Naive thymus-derived CD4-positive, alpha-beta T cell (primary cell): ENCODE measurements around the gene KRTAP10-4. TPM values are rescaled to one million over a fixed set of nuclear protein-coding genes. Genes with fewer than 3 reads are reported as not detected.

Source experiments
- ATAC-seq: fragments of 150-1000 bp; cut with Tn5 transposase; 2 replicates; pipeline ENCODE4 v1.10.0; 2021; ENCODE audit warnings: mild to moderate bottlenecking, moderate library complexity
- CTCF ChIA-PET: fragments of 350-600 bp; sonication (Branson Sonifier 250); formaldehyde crosslinking; loops from one replicate; lab custom pipeline; 2021; ENCODE audit warnings: antibody characterized with exemption; lab: Charles Lee
- POLR2A ChIA-PET: fragments of 350-600 bp; sonication (Branson Sonifier 250); formaldehyde crosslinking; loops from one replicate; lab custom pipeline; 2021; ENCODE audit warnings: antibody characterized with exemption, inconsistent platforms; lab: Charles Lee
- DNase-seq, 9 donors: peaks; one replicate each; pipeline versions ENCODE4 v3.0.0 to v3.0.0-alpha.2; 2020 to 2022; ENCODE audit warnings: mixed read lengths in 1 of 9
- H3K27ac ChIP-seq: one replicate; pipeline ENCODE4 v1.7.0; 2013; ENCODE audit warnings: mild to moderate bottlenecking, low read depth, low read length, moderate library complexity
- H3K27me3 ChIP-seq, 2 donors: one replicate each; pipeline ENCODE4 v1.7.0; 2013; ENCODE audit warnings: low read length in 2 of 2, mild to moderate bottlenecking in 2 of 2, moderate library complexity in 2 of 2; ENCODE audit not compliant: control insufficient read depth in 2 of 2, insufficient read depth in 2 of 2
- H3K36me3 ChIP-seq, 3 experiments: 1 replicate in 2 of 3; 2 replicates in 1 of 3; pipeline ENCODE4 v1.7.0; 2013; ENCODE audit warnings: low read length in 3 of 3, mild to moderate bottlenecking in 3 of 3, moderate library complexity in 1 of 3; ENCODE audit not compliant: insufficient read depth in 3 of 3, control insufficient read depth in 2 of 3
- H3K4me1 ChIP-seq, 2 donors: one replicate each; pipeline ENCODE4 v1.7.0; 2013; ENCODE audit warnings: low read length in 2 of 2, mild to moderate bottlenecking in 2 of 2, moderate library complexity in 1 of 2; ENCODE audit not compliant: control insufficient read depth in 2 of 2, insufficient read depth in 2 of 2
- H3K4me3 ChIP-seq: 2 replicates; pipeline ENCODE4 v1.7.0; 2013; ENCODE audit warnings: mild to moderate bottlenecking, low read length
- H3K9me3 ChIP-seq, 3 experiments: 1 replicate in 2 of 3; 2 replicates in 1 of 3; pipeline ENCODE4 v1.7.0; 2013; ENCODE audit warnings: low read length in 3 of 3; ENCODE audit not compliant: control insufficient read depth in 2 of 3
- H3K27ac Mint-ChIP-seq, 9 donors: one replicate each; pipeline ENCODE4 v1.8.0; 2020 to 2022; ENCODE audit warnings: mixed read lengths in 9 of 9, mild to moderate bottlenecking in 8 of 9, moderate library complexity in 5 of 9, inconsistent platforms in 2 of 9
- H3K27me3 Mint-ChIP-seq, 5 donors: one replicate each; pipeline ENCODE4 v1.8.0; 2021 to 2022; ENCODE audit warnings: mixed read lengths in 5 of 5, mild to moderate bottlenecking in 1 of 5
- H3K36me3 Mint-ChIP-seq, 5 donors: one replicate each; pipeline ENCODE4 v1.8.0; 2020 to 2022; ENCODE audit warnings: mixed read lengths in 5 of 5, mild to moderate bottlenecking in 3 of 5, inconsistent platforms in 1 of 5
- H3K4me1 Mint-ChIP-seq, 7 donors: one replicate each; pipeline ENCODE4 v1.8.0; 2020 to 2022; ENCODE audit warnings: mixed read lengths in 7 of 7, mild to moderate bottlenecking in 3 of 7, inconsistent platforms in 1 of 7
- H3K4me3 Mint-ChIP-seq, 10 donors: one replicate each; pipeline ENCODE4 v1.8.0; 2020 to 2022; ENCODE audit warnings: mild to moderate bottlenecking in 10 of 10, mixed read lengths in 10 of 10, moderate library complexity in 6 of 10, inconsistent platforms in 2 of 10
- H3K9me3 Mint-ChIP-seq, 11 donors: one replicate each; pipeline ENCODE4 v1.8.0; 2020 to 2022; ENCODE audit warnings: mixed read lengths in 11 of 11, mild to moderate bottlenecking in 4 of 11, inconsistent platforms in 1 of 11, moderate library complexity in 1 of 11
- intact Hi-C, 2 donors: fragments of 100-400 bp; cut with micrococcal nuclease; formaldehyde crosslinking; loops; one replicate each; pipeline ENCODE4 v1.15.1; 2023
- polyA plus RNA-seq, 2 donors: library from polyadenylated mRNA; unstranded; fragments of 300-500 nt; fragmentation: Illumina TruSeq; gene quantifications; one replicate each; pipeline ENCODE4 v1.2.3, GENCODE V29; 2021
- total RNA-seq, 6 experiments: library from RNA in 5 of 6; stranded (reverse) in 5 of 6; gene quantifications; 1 replicate in 5 of 6; 2 replicates in 1 of 6; pipeline ENCODE4 v1.2.3 and lab custom pipeline; 2021 to 2026

The KRTAP10-4 gene
- total and polyA plus RNA-seq, 7 experiments from 2014 or later, result not detected

GRCh38 chr21:44617071-44617501 lies 43.6 kb downstream of the KRTAP10-4 start:
- Histone ChIP-seq H3K4me3 (no peak overlapping the region), H3K36me3 (no peaks in the 10 kb centered on the region), H3K27ac (no peak overlapping the region), H3K4me1 (peaks cover 37 to 45% of the 10 kb centered on the region in 2 donors), H3K9me3 (peaks cover 0 to 5% (median 0%) of the 10 kb centered on the region in 3 experiments), H3K27me3 (no peaks in the 10 kb centered on the region)
- H3K36me3 Mint-ChIP-seq, result peaks cover 12 to 33% (median 21%) of the 10 kb centered on the region in 5 donors
- peak overlapping the region in 4 of 10 donors; percentile 14 to 86 (median 49) for H3K4me3 Mint-ChIP-seq
- ChIA-PET POLR2A (interaction anchor here (1.2 to 2.1 kb wide), 3 partner anchors 10 to 13 kb away, joined by 4 to 5 read pairs (median 4); partner anchors contain the start of gene KRTAP10-9), CTCF (interaction anchor here (1.0 to 2.5 kb wide), 2 partner anchors 41 to 99 kb away, joined by 4 to 9 read pairs; partner anchors contain the start of gene KRTAP12-3)
- peaks cover 11 to 36% (median 21%) of the 10 kb centered on the region in 11 donors for H3K9me3 Mint-ChIP-seq
- ATAC-seq, result no peak
- no peaks in the 10 kb centered on the region for H3K27me3 Mint-ChIP-seq
- intact Hi-C loops, result loop anchor here in 1 of 2 donors (5.0 kb wide), 2 partner anchors 35 to 95 kb away; partner anchors contain the start of genes KRTAP10-5 and TSPEAR
- peak overlapping the region in 7 of 9 donors; percentile 5 to 96 (median 93) for H3K27ac Mint-ChIP-seq
- peaks cover 20 to 71% (median 60%) of the 10 kb centered on the region in 7 donors for H3K4me1 Mint-ChIP-seq
- DNase-seq, result no peak

- H3K27me3 Mint-ChIP-seq, result no peaks in the 10 kb centered on the region
- H3K4me1 Mint-ChIP-seq, result peaks cover 20 to 66% (median 60%) of the 10 kb centered on the region in 7 donors
- peaks cover 0 to 7% (median 6%) of the 10 kb centered on the region in 3 experiments for H3K9me3 ChIP-seq
- no peaks in the 10 kb centered on the region for H3K36me3 ChIP-seq
- peak overlapping the region; percentile 59 for H3K27ac ChIP-seq
- ATAC-seq (peak; percentile 36), DNase-seq (no peak)
- peak overlapping the region; percentile 47 to 86 (median 70) for H3K4me3 Mint-ChIP-seq
- ChIA-PET POLR2A (interaction anchor here (0.8 to 2.8 kb wide), 12 partner anchors 8 to 313 kb away, joined by 3 to 23 read pairs (median 4); partner anchors contain the start of genes KRTAP10-12, KRTAP10-9 and KRTAP12-3), CTCF (interaction anchor here (0.6 to 2.5 kb wide), 5 partner anchors 39 to 182 kb away, joined by 3 to 9 read pairs (median 5); partner anchors contain the start of gene KRTAP12-3)
- peaks cover 21 to 51% (median 35%) of the 10 kb centered on the region in 11 donors for H3K9me3 Mint-ChIP-seq
- no peaks in the 10 kb centered on the region for H3K27me3 ChIP-seq
- peaks cover 14 to 42% (median 34%) of the 10 kb centered on the region in 5 donors for H3K36me3 Mint-ChIP-seq
- intact Hi-C loops, result loop anchor here in 1 of 2 donors (1.0 to 5.0 kb wide), 3 partner anchors 36 to 124 kb away; partner anchors contain the start of genes KRTAP10-5 and TSPEAR
- H3K4me3 ChIP-seq, result peak overlapping the region; percentile 53
- peak overlapping the region; percentile 83 to 96 (median 93) for H3K27ac Mint-ChIP-seq
- peaks cover 37 to 45% of the 10 kb centered on the region in 2 donors for H3K4me1 ChIP-seq
Measured at GRCh38 chr21:44618504-44618903, 45.0 kb downstream of the KRTAP10-4 start.

GRCh38 chr21:44618909-44619308 lies 45.4 kb downstream of the KRTAP10-4 start:
- CTCF ChIA-PET, result interaction anchor here (0.6 to 2.5 kb wide), 5 partner anchors 39 to 181 kb away, joined by 3 to 9 read pairs (median 5); partner anchors contain the start of gene KRTAP12-3
- H3K9me3 Mint-ChIP-seq, result peaks cover 22 to 55% (median 39%) of the 10 kb centered on the region in 11 donors
- intact Hi-C loops, result loop anchor here (1.0 to 5.0 kb wide), 5 partner anchors 37 to 123 kb away; partner anchors contain the start of genes KRTAP12-3 (in 2 of the 2), KRTAP10-5 (in 1 of the 2) and TSPEAR (in 1 of the 2)
- H3K36me3 Mint-ChIP-seq, result peaks cover 17 to 45% (median 38%) of the 10 kb centered on the region in 5 donors
- POLR2A ChIA-PET, result interaction anchor here (0.8 to 2.8 kb wide), 11 partner anchors 12 to 312 kb away, joined by 3 to 23 read pairs (median 4); partner anchors contain the start of genes KRTAP10-12, KRTAP12-3 and KRTAP12-4
- Histone ChIP-seq H3K4me1 (peaks cover 37 to 45% of the 10 kb centered on the region in 2 donors), H3K36me3 (no peaks in the 10 kb centered on the region), H3K27ac (peak overlapping the region; percentile 59), H3K9me3 (peaks cover 0 to 11% (median 10%) of the 10 kb centered on the region in 3 experiments), H3K27me3 (no peaks in the 10 kb centered on the region), H3K4me3 (peak overlapping the region; percentile 53)
- H3K27ac Mint-ChIP-seq, result peak overlapping the region; percentile 83 to 96 (median 93)
- H3K4me3 Mint-ChIP-seq, result peak overlapping the region; percentile 47 to 86 (median 70)
- H3K4me1 Mint-ChIP-seq, result peaks cover 20 to 65% (median 60%) of the 10 kb centered on the region in 7 donors
- H3K27me3 Mint-ChIP-seq, result peaks cover 0 to 3% (median 0%) of the 10 kb centered on the region in 5 donors
- DNase-seq, result peak in 7 of 9 donors; percentile 58 to 83 (median 78)
- ATAC-seq, result peak; percentile 95

- H3K36me3 Mint-ChIP-seq, result peaks cover 24 to 51% (median 47%) of the 10 kb centered on the region in 5 donors
- ATAC-seq (no peak), DNase-seq (no peak)
- H3K27ac Mint-ChIP-seq, result peak overlapping the region in 8 of 9 donors; percentile 83 to 96 (median 93)
- peaks cover 28 to 64% (median 48%) of the 10 kb centered on the region in 11 donors for H3K9me3 Mint-ChIP-seq
- Histone ChIP-seq H3K4me1 (peaks cover 37 to 45% of the 10 kb centered on the region in 2 donors), H3K4me3 (peak overlapping the region; percentile 53), H3K36me3 (no peaks in the 10 kb centered on the region), H3K9me3 (peaks cover 0 to 17% (median 11%) of the 10 kb centered on the region in 3 experiments), H3K27me3 (no peaks in the 10 kb centered on the region), H3K27ac (peak overlapping the region; percentile 59)
- CTCF ChIA-PET, result interaction anchor here (1.2 to 1.6 kb wide), 2 partner anchors 109 to 123 kb away, joined by 5 to 6 read pairs; no protein-coding TSS in a partner anchor
- H3K4me3 Mint-ChIP-seq, result peak overlapping the region in 9 of 10 donors; percentile 16 to 86 (median 52)
- H3K27me3 Mint-ChIP-seq, result peaks cover 0 to 8% (median 0%) of the 10 kb centered on the region in 5 donors
- H3K4me1 Mint-ChIP-seq, result peaks cover 20 to 61% (median 56%) of the 10 kb centered on the region in 7 donors
- intact Hi-C loops, result loop anchor here (1.0 to 5.0 kb wide), 4 partner anchors 37 to 92 kb away; partner anchors contain the start of genes KRTAP12-3 (in 2 of the 2), KRTAP10-5 (in 1 of the 2) and TSPEAR (in 1 of the 2)
- POLR2A ChIA-PET, result interaction anchor here (0.9 to 2.8 kb wide), 4 partner anchors 11 to 73 kb away, joined by 4 to 23 read pairs (median 10); partner anchors contain the start of genes KRTAP12-3 and KRTAP12-4
Measured at GRCh38 chr21:44619886-44620285, 46.4 kb downstream of the KRTAP10-4 start.

- ChIA-PET CTCF (no interaction called here), POLR2A (interaction anchor here (0.8 kb wide), 1 partner anchor 31 kb away, joined by 4 read pairs; the partner anchor contains the start of gene KRTAP12-4)
- peaks cover 0 to 8% (median 0%) of the 10 kb centered on the region in 5 donors for H3K27me3 Mint-ChIP-seq
- H3K4me3 ChIP-seq, result no peak overlapping the region
- no peaks in the 10 kb centered on the region for H3K27me3 ChIP-seq
- no peak for ATAC-seq
- H3K4me1 Mint-ChIP-seq, result peaks cover 9 to 44% (median 36%) of the 10 kb centered on the region in 7 donors
- no peak overlapping the region for H3K4me3 Mint-ChIP-seq
- DNase-seq, result no peak
- H3K27ac Mint-ChIP-seq, result peak overlapping the region in 2 of 9 donors; percentile 18 to 44
- peaks cover 0 to 17% (median 11%) of the 10 kb centered on the region in 3 experiments for H3K9me3 ChIP-seq
- H3K9me3 Mint-ChIP-seq, result peaks cover 28 to 65% (median 48%) of the 10 kb centered on the region in 11 donors
- no peak overlapping the region for H3K27ac ChIP-seq
- intact Hi-C loops, result no loop called here
- no peaks in the 10 kb centered on the region for H3K36me3 ChIP-seq
- H3K36me3 Mint-ChIP-seq, result peaks cover 24 to 49% (median 45%) of the 10 kb centered on the region in 5 donors
- H3K4me1 ChIP-seq, result peaks cover 15 to 28% of the 10 kb centered on the region in 2 donors
Measured at GRCh38 chr21:44623575-44623974, 50.0 kb downstream of the KRTAP10-4 start.
